Panc1 (cell line): ENCODE data around the gene LRFN3. TPM values are rescaled to one million over a fixed set of nuclear protein-coding genes. Genes with fewer than 3 reads are reported as not detected.
"Not testable (repeated sequence)": the region's sequence is repeated elsewhere in the genome, so short reads cannot be mapped to it uniquely, and the experiment has no call there.

Experiments used
- ATAC-seq: fragments of 200-7000 bp; cut with Tn5 transposase; 2 replicates; pipeline ENCODE4 v1.9.1; 2020; ENCODE audit warnings: mild to moderate bottlenecking, moderate library complexity
- BruUV-seq: library from RNA; stranded (reverse); fragments of 400-500 nt; replicated peaks from 2 replicates; lab custom pipeline; 2021; lab: Mats Ljungman, UMichigan
- CTCF ChIA-PET: fragments of 300-600 bp; sonication (Branson Sonifier 250); formaldehyde crosslinking; loops from one replicate; lab custom pipeline; 2022; ENCODE audit warnings: antibody characterized with exemption; lab: Charles Lee
- POLR2A ChIA-PET: fragments of 300-600 bp; sonication (Branson Sonifier 250); formaldehyde crosslinking; loops from one replicate; lab custom pipeline; 2022; ENCODE audit warnings: antibody characterized with exemption; lab: Charles Lee
- DNase-seq: peaks from one replicate; pipeline ENCODE4 v3.0.0-alpha.2; 2010; ENCODE audit warnings: low read depth, low spot score
- H3K27ac ChIP-seq: 2 replicates; pipeline ENCODE4 v1.5.1; 2011; ENCODE audit warnings: mild to moderate bottlenecking, low read length, inconsistent platforms
- H3K27me3 ChIP-seq: fragments of 200-500 bp; sonication (Bioruptor generic); 2 replicates; pipeline ENCODE4 v1.6.0; 2014; ENCODE audit warnings: low read length, inconsistent platforms; ENCODE audit not compliant: control insufficient read depth, insufficient read depth
- H3K36me3 ChIP-seq: fragments of 200-500 bp; sonication (Bioruptor generic); 2 replicates; pipeline ENCODE4 v1.5.1; 2014; ENCODE audit warnings: inconsistent platforms, mild to moderate bottlenecking, low read length, moderate library complexity; ENCODE audit not compliant: control insufficient read depth, insufficient read depth
- H3K4me1 ChIP-seq: 2 replicates; pipeline ENCODE4 v1.5.1; 2011; ENCODE audit warnings: inconsistent platforms, mild to moderate bottlenecking, low read length, moderate library complexity; ENCODE audit not compliant: control insufficient read depth, insufficient read depth
- H3K4me3 ChIP-seq, 2 experiments: 2 replicates each; pipeline ENCODE4 v1.5.1; 2011 to 2012; ENCODE audit warnings: low read depth in 2 of 2, low read length in 2 of 2, mild to moderate bottlenecking in 2 of 2, inconsistent platforms in 1 of 2, moderate library complexity in 1 of 2
- H3K9me3 ChIP-seq: fragments of 200-500 bp; sonication (Bioruptor generic); 2 replicates; pipeline ENCODE4 v1.5.1; 2014; ENCODE audit warnings: low read depth, mild to moderate bottlenecking, inconsistent platforms, low read length, moderate library complexity; ENCODE audit not compliant: control insufficient read depth, insufficient read depth
- POLR2AphosphoS5 ChIP-seq: IDR thresholded peaks from 2 replicates; pipeline ENCODE4 v1.6.1; 2012; ENCODE audit warnings: mild to moderate bottlenecking, low read depth, low read length, moderate library complexity
- REST ChIP-seq, 2 experiments: IDR thresholded peaks; 2 replicates each; pipeline ENCODE4 v1.6.1; 2011 to 2012; ENCODE audit warnings: low read depth in 2 of 2, control low read depth in 1 of 2, low read length in 1 of 2, mild to moderate bottlenecking in 1 of 2, moderate library complexity in 1 of 2; ENCODE audit not compliant: insufficient read depth in 1 of 2
- SIN3A ChIP-seq: IDR thresholded peaks from 2 replicates; pipeline ENCODE4 v1.6.1; 2012; ENCODE audit warnings: low read depth, mild to moderate bottlenecking, low read length, moderate library complexity, borderline replicate concordance; ENCODE audit not compliant: insufficient read depth
- TCF7L2 ChIP-seq: IDR thresholded peaks from 2 replicates; pipeline ENCODE4 v1.6.1; 2011; ENCODE audit warnings: mild to moderate bottlenecking, low read depth, low read length, inconsistent platforms
- in situ Hi-C: cut with HindIII; loops from 2 replicates; pipeline ENCODE4 v1.10.0; 2016; ENCODE audit warnings: low sequenced_read_pairs, low pct_unique_long_range_greater_than_20kb
- intact Hi-C: fragments of 100-400 bp; cut with micrococcal nuclease; formaldehyde crosslinking; loops from one replicate; pipeline ENCODE4 v1.10.0; 2022; ENCODE audit not compliant: unreplicated experiment
- total RNA-seq: library from RNA; stranded (reverse); gene quantifications from one replicate; pipeline ENCODE4 v1.2.1, GENCODE V29; 2021; ENCODE audit not compliant: unreplicated experiment
- TF ChIP-seq, protein P1 (sequence below): fragments of 450-650 bp; IDR thresholded peaks from 2 replicates; pipeline ENCODE4 v1.5.1; 2017; ENCODE audit warnings: mild to moderate bottlenecking

Gene LRFN3
- total RNA-seq, 1 experiment from 2014 or later: 16.7 TPM

- DNase-seq (no peak), ATAC-seq (peak; percentile 31; the same call in 1 of the 2 replicates)
- POLR2A ChIA-PET: no interaction called here
- CTCF ChIA-PET: no interaction called here
- BruUV-seq: no TSS peak
- TF ChIP-seq SIN3A: no peak
- TF ChIP-seq POLR2AphosphoS5: no peak; the same call in 1 of the 2 replicates
- TF ChIP-seq TCF7L2: no peak
- TF ChIP-seq REST (IDR thresholded peaks at IDR 0.05; ENCODE audit: insufficient read depth in 1 of 2, low read depth in 2 of 2, low read length in 1 of 2): no peak
- TF ChIP-seq, protein P1, sequence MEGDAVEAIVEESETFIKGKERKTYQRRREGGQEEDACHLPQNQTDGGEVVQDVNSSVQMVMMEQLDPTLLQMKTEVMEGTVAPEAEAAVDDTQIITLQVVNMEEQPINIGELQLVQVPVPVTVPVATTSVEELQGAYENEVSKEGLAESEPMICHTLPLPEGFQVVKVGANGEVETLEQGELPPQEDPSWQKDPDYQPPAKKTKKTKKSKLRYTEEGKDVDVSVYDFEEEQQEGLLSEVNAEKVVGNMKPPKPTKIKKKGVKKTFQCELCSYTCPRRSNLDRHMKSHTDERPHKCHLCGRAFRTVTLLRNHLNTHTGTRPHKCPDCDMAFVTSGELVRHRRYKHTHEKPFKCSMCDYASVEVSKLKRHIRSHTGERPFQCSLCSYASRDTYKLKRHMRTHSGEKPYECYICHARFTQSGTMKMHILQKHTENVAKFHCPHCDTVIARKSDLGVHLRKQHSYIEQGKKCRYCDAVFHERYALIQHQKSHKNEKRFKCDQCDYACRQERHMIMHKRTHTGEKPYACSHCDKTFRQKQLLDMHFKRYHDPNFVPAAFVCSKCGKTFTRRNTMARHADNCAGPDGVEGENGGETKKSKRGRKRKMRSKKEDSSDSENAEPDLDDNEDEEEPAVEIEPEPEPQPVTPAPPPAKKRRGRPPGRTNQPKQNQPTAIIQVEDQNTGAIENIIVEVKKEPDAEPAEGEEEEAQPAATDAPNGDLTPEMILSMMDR: no peak
- in situ Hi-C loops: no loop called here
- Histone ChIP-seq H3K27me3 (no peaks in the 10 kb centered on the region), H3K4me1 (no peaks in the 10 kb centered on the region), H3K27ac (no peak overlapping the region), H3K36me3 (peaks cover 5% of the 10 kb centered on the region; the same call in 1 of the 2 replicates), H3K4me3 (no peak overlapping the region), H3K9me3 (no peaks in the 10 kb centered on the region)
- intact Hi-C loops: no loop called here
Measured at GRCh38 chr19:35889370-35890112, 46.6 kb upstream of the LRFN3 start.

GRCh38 chr19:35890113-35890650 is 46.0 kb upstream of the LRFN3 start:
- H3K9me3 ChIP-seq: no peaks in the 10 kb centered on the region
- no peak overlapping the region for H3K4me3 ChIP-seq
- ChIA-PET POLR2A (no interaction called here), CTCF (no interaction called here)
- in situ Hi-C loops: no loop called here
- intact Hi-C loops: no loop called here
- ATAC-seq (peak; percentile 49), DNase-seq (no peak)
- no peaks in the 10 kb centered on the region for H3K27me3 ChIP-seq
- peaks cover 5% of the 10 kb centered on the region; the same call in 1 of the 2 replicates for H3K36me3 ChIP-seq
- H3K27ac ChIP-seq: no peak overlapping the region
- TF ChIP-seq POLR2AphosphoS5 (no peak), TCF7L2 (no peak), SIN3A (no peak), REST (IDR thresholded peaks at IDR 0.05; ENCODE audit: insufficient read depth in 1 of 2, low read depth in 2 of 2, low read length in 1 of 2) (no peak)
- TF ChIP-seq, protein P1: no peak
- BruUV-seq: no TSS peak
- H3K4me1 ChIP-seq: no peaks in the 10 kb centered on the region

DNA sequence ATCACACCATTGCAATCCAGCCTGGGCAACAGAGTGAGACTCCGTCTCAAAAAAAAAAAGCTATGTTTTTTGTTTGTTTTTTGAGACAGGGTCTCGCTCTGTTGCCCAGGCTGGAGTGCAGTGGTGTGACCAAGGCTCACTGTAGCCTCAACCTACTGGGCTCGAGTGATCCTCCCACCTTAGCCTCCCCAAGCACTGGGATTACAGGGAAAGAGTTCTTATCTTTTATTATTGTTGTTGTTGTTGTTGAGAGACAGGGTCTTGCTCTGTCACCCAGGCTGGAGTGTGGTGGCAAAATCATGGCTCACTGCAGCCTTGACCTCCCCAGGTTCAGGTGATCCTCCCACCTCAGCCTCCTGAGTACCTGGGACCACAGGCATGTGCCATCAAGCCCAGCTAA is 44.4 kb upstream of the LRFN3 start:
- POLR2A ChIA-PET, H3K36me3 ChIP-seq, intact Hi-C loops, H3K27me3 ChIP-seq, ATAC-seq, in situ Hi-C loops, H3K27ac ChIP-seq, H3K4me1 ChIP-seq, H3K9me3 ChIP-seq, BruUV-seq, DNase-seq, H3K4me3 ChIP-seq: not testable (repeated sequence)
- CTCF ChIA-PET: interaction anchor here (0.7 kb wide), 1 partner anchor 39 kb away, joined by 13 read pairs; no protein-coding TSS in a partner anchor
